Neural crest cell (in vitro differentiated cells): ENCODE data around the gene ARL8A. TPM values are rescaled to one million over a fixed set of nuclear protein-coding genes. Genes with fewer than 3 reads are reported as not detected.

Source experiments
- DNase-seq: peaks from one replicate; pipeline ENCODE4 v3.0.0; 2021; ENCODE audit warnings: low read depth, mixed read lengths, low spot score
- H3K27ac Mint-ChIP-seq: one replicate; pipeline ENCODE4 v1.8.0; 2021; ENCODE audit warnings: mild to moderate bottlenecking, mixed read lengths; ENCODE audit not compliant: unreplicated experiment
- H3K27me3 Mint-ChIP-seq: 2 replicates; pipeline ENCODE4 v1.8.0; 2021; ENCODE audit warnings: low read depth, mild to moderate bottlenecking, mixed read lengths
- H3K36me3 Mint-ChIP-seq: 2 replicates; pipeline ENCODE4 v1.8.0; 2021; ENCODE audit warnings: low read depth, mild to moderate bottlenecking, mixed read lengths
- H3K4me1 Mint-ChIP-seq: 2 replicates; pipeline ENCODE4 v1.8.0; 2021; ENCODE audit warnings: mixed read lengths
- H3K4me3 Mint-ChIP-seq: one replicate; pipeline ENCODE4 v1.8.0; 2021; ENCODE audit warnings: mild to moderate bottlenecking, mixed read lengths
- H3K9me3 Mint-ChIP-seq: 2 replicates; pipeline ENCODE4 v1.8.0; 2021; ENCODE audit warnings: mixed read lengths
- CTCF ChIP-seq: fragments of 200-600 bp; sonication (generic); conservative IDR thresholded peaks from 2 replicates; pipeline ENCODE4 v1.5.0; 2021; ENCODE audit warnings: antibody characterized with exemption, mild to moderate bottlenecking
- total RNA-seq: library from RNA; stranded (reverse); gene quantifications from 2 replicates; pipeline ENCODE4 v1.2.1, GENCODE V29; 2021

Gene ARL8A
- total RNA-seq, 1 donor from 2014 or later = 50.9 TPM

DNA sequence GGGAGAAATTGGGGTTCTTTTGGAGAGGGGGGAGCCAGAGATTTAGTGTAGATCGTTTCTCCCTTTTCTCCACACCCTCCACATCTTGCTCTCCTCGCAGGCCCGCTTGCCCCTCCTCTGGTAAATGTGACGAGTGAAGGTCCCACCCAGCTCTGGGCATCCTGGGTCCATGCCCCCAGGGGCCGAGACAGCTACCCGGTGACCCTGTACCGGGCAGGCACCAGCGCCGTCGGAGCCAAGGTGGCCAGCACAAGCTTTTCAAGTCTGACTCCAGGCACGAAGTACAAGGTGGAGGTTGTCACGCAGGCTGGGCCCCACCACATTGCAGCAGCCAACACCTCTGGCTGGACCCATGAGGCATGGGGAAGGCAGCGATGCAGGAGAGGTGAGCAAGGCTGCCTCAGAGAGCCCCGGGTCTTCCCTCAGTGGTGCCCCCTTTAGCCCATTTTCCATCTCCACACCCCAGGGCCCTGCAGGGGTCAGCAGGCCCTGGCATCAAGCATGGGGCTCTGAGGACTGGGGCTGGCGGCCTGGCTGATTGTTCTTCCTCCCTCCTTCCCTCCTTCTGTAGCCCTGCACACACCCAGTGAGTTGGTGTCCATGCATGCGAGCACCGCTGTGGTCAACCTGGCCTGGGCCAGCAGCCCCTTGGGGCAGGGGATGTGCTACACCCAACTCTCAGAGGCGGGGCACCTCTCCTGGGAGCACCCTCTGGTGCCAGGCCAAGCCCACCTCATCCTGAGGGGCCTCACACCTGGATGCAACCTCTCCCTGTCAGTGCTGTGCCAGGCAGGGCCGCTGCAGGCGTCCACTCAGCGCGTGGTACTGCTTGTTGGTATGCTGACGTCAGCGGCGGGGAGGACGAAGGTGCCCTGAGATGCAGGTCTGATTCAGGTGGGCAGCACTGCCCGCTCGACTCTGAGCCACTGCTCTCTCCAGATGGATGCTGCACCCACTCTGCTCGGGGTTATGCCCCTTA lies 32.7 kb upstream of the ARL8A start:
- no peak overlapping the region for H3K4me3 Mint-ChIP-seq
- no peak for DNase-seq
- H3K4me1 Mint-ChIP-seq = no peaks in the 10 kb centered on the region
- no peaks in the 10 kb centered on the region for H3K27me3 Mint-ChIP-seq
- no peaks in the 10 kb centered on the region for H3K9me3 Mint-ChIP-seq
- H3K27ac Mint-ChIP-seq = no peak overlapping the region
- no peak for TF ChIP-seq CTCF
- no peaks in the 10 kb centered on the region for H3K36me3 Mint-ChIP-seq

GRCh38 chr1:202173993-202174392 lies 29.5 kb upstream of the ARL8A start:
- Mint-ChIP-seq H3K36me3 (no peaks in the 10 kb centered on the region), H3K4me3 (no peak overlapping the region), H3K27me3 (no peaks in the 10 kb centered on the region), H3K9me3 (no peaks in the 10 kb centered on the region), H3K4me1 (no peaks in the 10 kb centered on the region), H3K27ac (no peak overlapping the region)
- TF ChIP-seq CTCF = no peak
- no peak for DNase-seq

GRCh38 chr1:202172015-202172355 lies 27.4 kb upstream of the ARL8A start:
- no peak overlapping the region for H3K4me3 Mint-ChIP-seq
- no peaks in the 10 kb centered on the region for H3K36me3 Mint-ChIP-seq
- H3K27ac Mint-ChIP-seq = no peak overlapping the region
- no peak for DNase-seq
- H3K4me1 Mint-ChIP-seq = no peaks in the 10 kb centered on the region
- TF ChIP-seq CTCF = no peak
- no peaks in the 10 kb centered on the region for H3K27me3 Mint-ChIP-seq
- H3K9me3 Mint-ChIP-seq = no peaks in the 10 kb centered on the region

GRCh38 chr1:202171292-202172014 lies 26.9 kb upstream of the ARL8A start:
- Mint-ChIP-seq H3K36me3 (no peaks in the 10 kb centered on the region), H3K27me3 (no peaks in the 10 kb centered on the region), H3K27ac (no peak overlapping the region), H3K4me1 (no peaks in the 10 kb centered on the region), H3K4me3 (no peak overlapping the region), H3K9me3 (no peaks in the 10 kb centered on the region)
- no peak for TF ChIP-seq CTCF
- DNase-seq = no peak

DNA sequence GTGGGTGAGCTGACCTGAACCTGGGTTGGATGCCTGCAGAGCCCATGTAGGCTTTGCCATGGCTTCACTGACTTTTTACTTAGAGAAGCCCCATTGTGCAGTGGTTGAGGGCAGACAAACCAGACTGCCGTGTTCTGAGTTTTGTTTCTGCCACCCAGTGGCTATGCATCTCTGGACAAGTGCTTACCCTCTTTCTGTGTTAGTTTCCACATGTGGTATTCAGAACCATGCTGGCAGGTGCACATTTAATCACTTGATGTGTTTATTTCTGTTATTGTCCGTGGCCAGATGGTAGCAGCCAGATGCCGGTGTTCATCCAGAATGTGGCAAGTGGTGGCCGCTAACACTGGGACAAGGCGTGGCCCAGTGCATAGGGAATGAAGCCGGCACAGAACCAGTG lies 26.2 kb upstream of the ARL8A start:
- H3K36me3 Mint-ChIP-seq = no peaks in the 10 kb centered on the region
- no peaks in the 10 kb centered on the region for H3K4me1 Mint-ChIP-seq
- no peak for DNase-seq
- no peaks in the 10 kb centered on the region for H3K9me3 Mint-ChIP-seq
- no peak overlapping the region for H3K4me3 Mint-ChIP-seq
- no peak for TF ChIP-seq CTCF
- no peak overlapping the region for H3K27ac Mint-ChIP-seq
- H3K27me3 Mint-ChIP-seq = no peaks in the 10 kb centered on the region
